ENCODE data around the gene SOX6. TPM values are rescaled to one million over a fixed set of nuclear protein-coding genes. Genes with fewer than 3 reads are reported as not detected.

Gene SOX6
- total RNA-seq, 4 donors from 2014 or later, result 0.29 to 20.5 (median 8.2) TPM

GRCh38 chr11:15937601-15938120 is 418.7 kb downstream of the SOX6 start:
- Histone ChIP-seq H3K27ac (no peak overlapping the region), H3K4me1 (no peaks in the 10 kb centered on the region), H3K4me3 (no peak overlapping the region), H3K27me3 (no peaks in the 10 kb centered on the region), H3K9me3 (no peaks in the 10 kb centered on the region), H3K36me3 (no peaks in the 10 kb centered on the region)
- DNase-seq, result no peak
- intact Hi-C loops (cut with DNase I; ENCODE audit: low total_unique reads), result no loop called here
- no peak for TF ChIP-seq POLR2A (IDR thresholded peaks at IDR 0.05)
- no peak for TF ChIP-seq CTCF (IDR thresholded peaks at IDR 0.05)

- no peak overlapping the region for H3K27ac ChIP-seq
- H3K36me3 ChIP-seq, result no peaks in the 10 kb centered on the region
- no peak overlapping the region for H3K4me3 ChIP-seq
- no peaks in the 10 kb centered on the region for H3K27me3 ChIP-seq
- no peak for TF ChIP-seq CTCF (IDR thresholded peaks at IDR 0.05)
- no peak for TF ChIP-seq POLR2A (IDR thresholded peaks at IDR 0.05)
- no peak for DNase-seq
- H3K4me1 ChIP-seq, result no peaks in the 10 kb centered on the region
- H3K9me3 ChIP-seq, result no peaks in the 10 kb centered on the region
- intact Hi-C loops (cut with DNase I; ENCODE audit: low total_unique reads), result no loop called here
Measured at GRCh38 chr11:15936011-15936410, 420.3 kb downstream of the SOX6 start.

GRCh38 chr11:15935373-15935772 is 421.0 kb downstream of the SOX6 start:
- Histone ChIP-seq H3K27ac (no peak overlapping the region), H3K4me3 (no peak overlapping the region), H3K4me1 (no peaks in the 10 kb centered on the region), H3K36me3 (no peaks in the 10 kb centered on the region), H3K27me3 (no peaks in the 10 kb centered on the region), H3K9me3 (no peaks in the 10 kb centered on the region)
- intact Hi-C loops (cut with DNase I; ENCODE audit: low total_unique reads), result no loop called here
- no peak for DNase-seq
- TF ChIP-seq CTCF (IDR thresholded peaks at IDR 0.05) (no peak), POLR2A (IDR thresholded peaks at IDR 0.05) (no peak)

GRCh38 chr11:15933886-15934625 is 422.3 kb downstream of the SOX6 start:
- no peak for TF ChIP-seq CTCF (IDR thresholded peaks at IDR 0.05)
- TF ChIP-seq POLR2A (IDR thresholded peaks at IDR 0.05), result no peak
- intact Hi-C loops (cut with DNase I; ENCODE audit: low total_unique reads), result no loop called here
- Histone ChIP-seq H3K9me3 (no peaks in the 10 kb centered on the region), H3K36me3 (no peaks in the 10 kb centered on the region), H3K4me1 (no peaks in the 10 kb centered on the region), H3K27me3 (no peaks in the 10 kb centered on the region), H3K27ac (no peak overlapping the region), H3K4me3 (no peak overlapping the region)
- no peak for DNase-seq

- TF ChIP-seq CTCF (IDR thresholded peaks at IDR 0.05) (no peak), POLR2A (IDR thresholded peaks at IDR 0.05) (no peak)
- H3K27ac ChIP-seq, result no peak overlapping the region
- no peak for DNase-seq
- H3K4me1 ChIP-seq, result no peaks in the 10 kb centered on the region
- no peaks in the 10 kb centered on the region for H3K36me3 ChIP-seq
- H3K9me3 ChIP-seq, result no peaks in the 10 kb centered on the region
- intact Hi-C loops (cut with DNase I; ENCODE audit: low total_unique reads), result no loop called here
- H3K27me3 ChIP-seq, result no peaks in the 10 kb centered on the region
- H3K4me3 ChIP-seq, result no peak overlapping the region
Measured at GRCh38 chr11:15932417-15932816, 423.9 kb downstream of the SOX6 start.

All from uterus (tissue), 4 donors.